ENCODE data around the gene NOS1AP.

The NOS1AP gene

GRCh38 chr1:162139211-162139610 lies 69.7 kb downstream of the NOS1AP start:
- no peak for DNase-seq

DNA sequence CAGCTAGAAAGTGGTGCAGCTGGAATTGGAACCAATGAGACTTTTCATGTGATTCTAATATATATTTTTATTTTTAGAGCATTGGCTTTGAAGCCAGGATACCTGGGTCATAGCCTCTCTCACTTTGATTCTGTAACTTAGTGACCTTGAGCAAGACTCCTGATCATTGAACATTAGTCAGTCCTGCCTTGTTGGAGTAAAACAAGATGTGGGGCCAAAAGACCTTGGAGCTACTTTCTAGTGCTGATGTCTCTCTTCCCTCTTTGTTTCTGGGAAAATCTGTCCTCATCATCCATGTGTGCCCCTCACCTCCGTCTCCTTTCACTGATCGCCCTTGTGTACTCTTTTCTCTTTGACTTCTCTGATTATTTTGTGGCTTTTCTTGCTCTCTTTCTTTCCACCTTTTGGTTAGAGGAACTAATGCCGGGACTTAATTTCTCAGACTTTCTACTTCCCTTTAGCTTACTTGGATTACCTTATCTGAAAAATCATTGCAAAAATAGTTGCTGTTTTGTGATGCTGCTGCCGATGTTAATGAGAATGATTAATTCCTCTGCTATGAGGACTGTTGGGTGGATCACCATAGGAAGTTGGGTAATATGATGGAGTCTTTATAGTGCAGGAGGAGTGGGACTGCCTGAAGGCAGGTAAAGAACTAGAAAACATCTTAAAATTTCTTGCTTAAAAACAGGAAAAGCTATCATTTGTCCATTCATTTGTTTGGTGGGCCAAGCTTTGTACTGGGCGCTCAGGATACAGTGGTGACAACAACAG lies 72.0 kb downstream of the NOS1AP start:
- DNase-seq, result no peak

DNA sequence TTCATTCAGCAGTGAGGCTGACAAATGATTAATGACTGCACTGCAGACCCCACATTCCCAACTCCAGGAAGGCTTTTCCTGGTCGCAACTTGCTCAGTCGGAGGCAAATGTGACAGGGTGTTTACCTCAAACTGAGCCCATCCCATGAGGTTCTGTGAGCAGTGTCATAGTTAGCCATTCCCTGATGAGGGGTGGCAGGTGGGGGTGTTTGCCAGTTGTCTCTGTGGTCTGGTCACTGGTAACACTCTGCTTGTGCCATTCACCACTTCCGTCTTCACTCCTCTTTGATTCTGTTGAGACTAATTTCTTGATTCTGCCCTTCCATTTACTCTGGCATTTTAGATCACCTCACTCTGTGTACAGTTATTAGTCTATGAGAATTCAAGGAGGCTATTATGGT lies 73.5 kb downstream of the NOS1AP start:
- no peak for DNase-seq

DNA sequence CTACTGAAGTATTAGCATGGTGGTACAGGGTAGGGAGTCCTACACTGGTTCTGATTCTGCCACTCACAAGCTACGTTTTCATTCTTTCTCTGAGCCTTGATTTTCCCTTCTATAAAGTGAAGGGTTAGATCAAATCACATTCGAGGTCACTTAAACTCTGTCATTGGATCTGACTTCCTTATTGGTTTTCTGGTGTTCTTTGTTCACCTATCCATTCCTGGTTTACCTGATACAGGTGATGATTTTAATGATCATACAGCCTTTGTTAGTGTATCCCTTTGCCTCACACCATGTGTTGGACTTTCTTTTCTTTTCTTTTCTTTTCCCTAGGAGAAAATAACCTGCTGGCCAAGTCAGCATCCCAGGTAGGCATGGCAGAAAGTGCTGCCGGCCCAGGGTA lies 74.8 kb downstream of the NOS1AP start:
- DNase-seq, result no peak

DNA sequence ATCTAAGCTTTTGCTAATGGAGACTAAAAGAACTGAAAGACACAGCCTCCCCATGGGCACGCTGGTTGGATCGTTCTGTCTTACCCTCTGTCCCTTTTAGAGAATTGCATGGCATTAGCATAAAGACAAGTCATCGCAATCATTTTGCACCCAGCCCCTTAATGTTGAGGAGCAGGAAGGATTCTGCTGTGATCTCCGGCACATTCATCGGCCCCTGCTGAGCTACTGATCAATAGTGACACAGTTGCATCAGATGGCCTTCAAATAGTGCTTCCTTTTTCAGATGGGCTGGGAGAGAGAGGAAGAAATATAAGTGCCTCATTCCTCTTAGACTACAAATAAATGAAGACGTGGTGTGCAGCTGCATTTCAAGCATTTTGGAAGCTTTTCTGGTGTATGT lies 75.4 kb downstream of the NOS1AP start:
- DNase-seq, result no peak

DNA sequence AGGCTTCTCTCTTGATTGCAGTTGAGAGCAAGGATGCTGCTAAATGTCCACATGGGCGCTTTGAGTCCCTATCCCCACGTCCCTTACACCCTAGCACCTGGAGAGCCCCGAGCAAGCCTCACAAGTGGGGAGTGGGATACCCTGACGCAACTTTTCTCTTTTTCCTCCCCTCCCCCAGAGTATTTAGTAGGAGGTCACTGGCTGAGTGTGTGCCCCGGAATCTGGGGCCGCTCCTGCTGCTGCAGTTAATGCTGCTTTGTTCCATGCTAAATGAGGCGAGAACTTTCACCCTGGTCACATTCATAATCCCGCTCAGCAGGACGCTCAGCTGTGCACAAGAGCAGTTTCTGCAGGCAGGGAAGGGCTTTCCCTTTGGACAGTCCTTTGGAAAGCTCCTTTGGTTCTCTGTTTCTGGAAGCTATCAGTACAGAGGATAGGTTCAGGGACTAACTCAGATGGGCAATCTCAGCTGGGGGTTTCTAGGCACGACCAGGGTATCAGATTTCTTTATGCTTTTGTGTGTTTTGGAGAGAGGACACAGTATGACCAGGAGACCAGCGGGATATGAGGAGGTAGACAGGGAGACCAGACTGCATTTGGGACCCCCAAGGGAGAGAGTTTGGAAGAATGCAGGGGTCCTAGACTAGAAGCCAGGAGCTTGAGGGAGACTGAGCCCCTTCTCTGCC lies 75.9 kb downstream of the NOS1AP start:
- DNase-seq, result no peak

DNA sequence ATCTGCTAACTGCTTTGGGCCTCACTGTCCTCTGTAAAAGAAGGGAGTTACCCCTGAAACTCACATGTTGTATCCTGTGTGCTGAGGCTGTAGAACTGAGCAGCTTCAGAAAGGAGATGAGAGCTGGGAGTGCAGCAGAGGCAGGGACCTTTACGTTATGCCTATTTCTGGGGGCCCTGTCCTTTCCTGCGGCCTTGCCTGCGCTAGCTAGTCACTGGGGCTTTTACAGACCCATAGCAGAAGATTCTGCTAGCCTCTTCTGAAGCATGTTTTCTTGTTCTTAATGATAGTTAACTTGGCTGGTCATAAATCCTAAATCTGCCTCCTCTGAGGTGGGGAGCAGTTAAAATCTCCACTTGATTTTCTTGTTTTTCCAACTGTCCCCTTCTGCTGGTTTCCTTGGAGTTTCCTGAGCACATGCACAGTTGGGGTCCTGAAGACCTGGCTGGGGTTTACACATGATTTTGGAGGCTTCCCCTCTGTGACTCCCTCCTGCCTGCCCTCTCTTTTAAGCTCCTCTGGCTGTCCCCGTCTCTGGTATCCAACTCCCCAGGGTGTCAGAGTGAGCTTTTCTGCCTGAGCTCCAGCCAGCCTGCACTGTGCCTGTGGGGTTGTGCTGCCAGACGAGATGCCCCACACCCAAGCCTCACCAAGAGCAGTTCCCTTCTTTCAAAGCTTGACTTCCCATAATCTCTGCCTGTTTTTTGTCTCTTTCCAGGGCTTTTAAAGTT lies 76.6 kb downstream of the NOS1AP start:
- no peak for DNase-seq

DNA sequence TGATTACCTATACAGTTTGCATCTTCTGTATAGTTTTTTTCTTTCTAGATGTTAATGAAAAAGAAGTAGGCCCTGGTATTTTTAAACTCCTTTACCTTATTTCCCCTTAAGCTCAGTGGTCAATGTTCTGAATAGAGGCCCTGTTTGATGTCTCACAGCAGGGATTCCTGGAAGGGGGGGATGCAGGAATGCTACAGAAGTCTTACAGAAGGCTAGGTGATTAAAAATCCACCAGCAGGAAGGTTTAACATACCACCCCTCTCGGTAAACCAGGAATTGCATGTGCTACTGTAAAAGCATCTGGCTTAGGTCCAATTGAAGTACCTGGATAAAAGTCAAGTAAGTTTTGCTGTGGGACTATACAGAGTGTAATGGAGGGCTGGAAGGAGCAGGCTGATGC lies 78.3 kb downstream of the NOS1AP start:
- no peak for DNase-seq

DNA sequence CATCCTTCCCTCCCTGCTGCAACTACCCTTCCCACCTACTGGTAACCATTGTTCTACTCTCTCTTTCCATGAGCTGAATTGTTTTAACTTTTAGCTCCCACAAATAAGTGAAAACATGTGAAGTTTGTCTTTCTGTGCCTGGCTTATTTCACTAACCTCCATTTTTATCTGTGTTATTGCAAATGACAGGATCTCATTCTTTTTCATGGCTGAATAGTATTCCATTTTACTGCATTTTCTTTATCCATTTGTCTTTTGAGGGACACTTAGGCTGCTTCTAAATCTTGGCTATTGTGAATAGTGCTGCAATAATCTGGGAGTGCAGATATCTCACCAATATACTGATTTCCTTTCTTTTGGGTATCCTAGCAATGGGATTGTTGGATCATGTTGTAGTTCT lies 80.6 kb downstream of the NOS1AP start:
- DNase-seq, result no peak

DNA sequence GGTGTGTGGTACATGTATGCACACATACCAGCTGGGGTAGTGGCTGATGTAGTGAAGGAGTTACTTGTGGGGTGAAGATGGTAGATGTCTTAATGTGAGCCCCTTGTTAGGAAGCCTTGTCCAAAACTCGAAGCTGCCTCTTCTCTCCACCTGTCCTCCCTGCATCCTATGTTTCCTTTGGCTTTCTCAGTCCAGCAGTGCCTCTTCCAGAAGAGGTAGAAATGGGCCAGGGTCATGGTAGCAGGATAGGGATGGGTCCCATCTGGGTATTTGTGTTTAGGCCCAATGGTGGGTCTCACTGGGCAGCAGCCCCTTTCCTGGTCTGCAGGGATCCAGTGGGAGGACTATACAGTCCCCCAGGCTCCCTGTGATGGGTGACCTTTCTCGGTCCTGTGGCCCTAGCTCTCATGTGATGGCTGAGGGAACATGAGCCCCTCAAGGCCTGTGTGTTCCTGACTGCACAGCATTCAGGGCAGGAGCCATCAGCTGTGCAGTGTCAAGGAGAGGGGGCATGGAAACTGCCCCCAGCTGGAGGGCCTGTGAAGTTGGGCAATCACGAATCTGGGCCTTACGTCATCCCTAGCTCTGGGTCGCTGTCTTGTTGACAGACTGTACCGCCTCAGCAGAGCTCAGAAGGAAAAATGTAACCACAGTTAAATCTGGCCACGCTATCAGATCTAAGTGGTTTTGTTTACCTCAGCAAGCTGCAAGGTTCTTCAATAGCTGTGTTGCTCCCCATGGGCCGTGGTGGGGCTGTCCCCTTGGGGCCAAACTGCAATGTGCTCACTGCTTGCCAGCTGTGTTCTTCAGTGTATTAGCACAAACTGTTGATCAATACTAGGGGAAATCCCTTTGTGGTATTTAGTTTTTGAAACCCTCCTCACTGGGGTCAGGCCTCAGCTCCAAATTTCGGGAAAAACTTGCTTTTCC lies 82.7 kb downstream of the NOS1AP start:
- no peak for DNase-seq

DNA sequence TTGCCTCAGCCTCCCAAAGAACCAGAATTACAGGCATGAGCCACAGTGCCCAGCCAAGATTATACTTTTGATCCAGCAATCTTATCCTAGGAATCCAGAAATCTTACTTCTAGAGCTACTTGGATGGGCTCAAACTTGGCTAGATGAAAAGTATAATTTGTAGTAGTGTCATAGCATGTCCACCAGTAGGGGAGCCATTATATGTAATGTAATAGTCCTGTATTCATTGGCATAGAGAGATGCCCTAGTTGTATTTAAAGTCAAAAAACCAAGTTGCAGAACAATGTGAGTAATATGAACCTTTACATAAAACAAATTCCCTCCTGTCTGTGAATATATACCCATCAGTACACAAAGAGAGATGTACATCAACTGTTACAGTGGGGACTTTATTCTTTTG lies 83.9 kb downstream of the NOS1AP start:
- DNase-seq, result no peak

DNA sequence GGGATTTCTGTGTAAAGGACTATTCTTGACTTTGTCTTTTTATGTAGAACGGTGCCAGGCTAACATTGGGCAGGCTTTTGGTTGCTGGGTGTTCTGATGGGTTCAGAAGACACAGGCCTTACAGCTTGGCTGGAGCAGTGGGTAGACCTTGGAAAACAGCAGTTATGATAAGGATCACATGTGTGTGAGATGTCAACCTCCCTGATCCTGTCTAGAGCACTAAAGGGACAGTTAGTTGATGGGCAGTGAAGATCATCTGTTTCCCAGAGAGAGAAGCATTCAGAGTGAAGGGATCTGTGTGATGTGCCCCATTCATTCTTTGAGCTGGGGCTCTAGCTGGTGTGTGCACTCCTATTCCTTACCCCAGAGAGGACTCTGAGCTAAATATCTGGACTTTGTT lies 88.0 kb downstream of the NOS1AP start:
- DNase-seq, result no peak

- no peak for DNase-seq
These were observed 89.3 kb downstream of the NOS1AP start for GRCh38 chr1:162158624-162159271.

DNA sequence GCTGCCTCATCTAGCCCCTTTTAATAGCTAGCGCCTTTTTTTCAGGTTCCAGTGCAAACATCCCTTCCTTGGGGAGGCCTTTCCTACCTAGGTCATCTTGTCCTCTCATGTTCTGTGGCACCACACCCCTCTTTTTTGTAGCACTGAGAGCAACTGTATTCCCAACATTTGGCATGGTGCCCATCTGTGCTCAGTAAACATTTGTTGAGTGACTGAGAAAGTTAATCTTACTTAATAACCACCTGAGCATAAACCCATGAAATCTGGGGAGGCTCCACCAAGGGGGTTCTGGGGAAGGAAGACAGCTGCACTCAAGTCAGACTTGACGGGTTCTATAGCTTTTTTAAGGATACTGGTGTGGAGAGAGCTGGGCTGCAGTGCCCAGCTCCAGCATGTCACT lies 90.0 kb downstream of the NOS1AP start:
- DNase-seq, result no peak

GRCh38 chr1:162161916-162162550 lies 92.5 kb downstream of the NOS1AP start:
- no peak for DNase-seq

GRCh38 chr1:162165528-162165927 lies 96.0 kb downstream of the NOS1AP start:
- no peak for DNase-seq

DNA sequence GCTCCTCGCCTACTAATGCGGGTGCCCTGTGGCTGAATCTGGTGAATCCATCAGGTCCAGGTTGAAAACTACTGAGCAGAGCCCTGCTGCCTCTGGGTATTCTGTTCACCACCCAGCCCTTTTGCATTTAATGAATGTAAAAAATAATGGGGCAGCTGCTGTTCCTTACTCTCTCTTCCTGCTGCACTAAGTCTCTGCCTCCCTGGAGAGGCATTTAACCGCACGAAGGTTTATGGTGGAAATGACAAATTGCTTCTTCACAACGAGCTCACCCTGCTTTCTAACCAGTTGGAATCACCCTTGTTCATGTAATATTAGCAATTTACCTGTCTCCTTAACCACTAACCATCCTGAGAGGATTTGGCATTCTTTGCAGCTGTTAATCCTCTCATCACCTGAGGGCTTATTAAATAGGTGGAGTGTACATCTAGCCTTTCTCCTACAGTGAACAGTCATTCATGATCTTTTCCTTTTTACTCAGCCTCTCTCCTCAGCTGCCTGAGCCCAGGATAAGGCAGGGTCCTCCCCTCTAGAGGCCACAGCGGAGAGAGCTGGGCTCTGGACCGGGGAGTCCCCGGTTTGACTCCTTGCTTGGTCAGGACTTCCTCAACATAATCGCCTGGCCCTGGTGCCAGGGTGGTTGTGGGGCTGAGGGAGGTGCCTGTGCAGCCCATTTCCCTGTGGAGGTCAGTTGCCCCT lies 97.6 kb downstream of the NOS1AP start:
- no peak for DNase-seq

GRCh38 chr1:162168261-162168660 lies 98.8 kb downstream of the NOS1AP start:
- DNase-seq, result no peak

GRCh38 chr1:162169031-162169790 lies 99.7 kb downstream of the NOS1AP start:
- no peak for DNase-seq

DNA sequence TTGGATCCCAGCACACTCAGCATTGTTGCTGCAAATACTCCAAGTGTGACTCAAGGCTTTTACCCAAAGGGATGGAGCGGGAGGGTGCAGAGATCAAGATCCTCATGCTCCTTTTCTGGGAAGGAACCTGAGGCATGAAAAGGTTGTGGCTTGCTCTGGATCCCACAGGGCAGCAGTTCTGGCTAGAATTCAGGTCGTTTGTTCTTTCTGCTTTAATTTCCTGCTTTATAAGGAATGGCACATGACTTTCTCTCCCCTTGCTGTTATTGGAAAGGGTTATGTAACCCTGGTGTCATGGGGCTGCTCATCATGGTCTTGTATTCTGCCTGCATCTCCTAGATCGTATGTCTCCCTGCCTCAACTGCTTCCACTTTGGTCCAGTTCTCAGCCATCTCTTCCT lies 101.6 kb downstream of the NOS1AP start:
- no peak for DNase-seq
